Endothelial cell of umbilical vein (primary cell): ENCODE measurements around the gene DYNC1LI1. TPM values are rescaled to one million over a fixed set of nuclear protein-coding genes. Genes with fewer than 3 reads are reported as not detected.

ENCODE experiments used
- BruUV-seq: library from RNA; stranded (reverse); fragments of 400-500 nt; replicated peaks from 2 replicates; lab custom pipeline; 2021; lab: Mats Ljungman, UMichigan
- CTCF ChIA-PET: fragments of 300-600, 350-600 bp; sonication (Branson Sonifier 250); formaldehyde crosslinking; loops from one replicate; lab custom pipeline; 2021; ENCODE audit warnings: antibody characterized with exemption, inconsistent platforms; lab: Charles Lee
- POLR2A ChIA-PET: fragments of 300-600, 350-600 bp; sonication (Branson Sonifier 250); formaldehyde crosslinking; loops from one replicate; lab custom pipeline; 2021; ENCODE audit warnings: antibody characterized with exemption, inconsistent platforms; lab: Charles Lee
- DNase-seq: peaks from one replicate; pipeline ENCODE4 v3.0.0-alpha.2; 2011; ENCODE audit warnings: low read depth, low spot score
- FAIRE-seq: peaks from 2 replicates; lab custom pipeline; 2011; peaks lifted over from hg19 to GRCh38; lab: Jason Lieb, UNC
- H2AFZ ChIP-seq: 2 replicates; pipeline ENCODE4 v1.6.0; 2012; ENCODE audit warnings: low read depth, low read length, control low read depth, inconsistent platforms
- H3K27ac ChIP-seq: 2 replicates; pipeline ENCODE4 v1.5.1; 2011; ENCODE audit warnings: low read depth, mild to moderate bottlenecking, control low read depth, low read length, moderate library complexity; ENCODE audit not compliant: insufficient read depth
- H3K27me3 ChIP-seq, 2 experiments: 2 replicates each; pipeline versions ENCODE4 v1.6.0 to v1.6.1; 2011; ENCODE audit warnings: low read length in 2 of 2, mixed read lengths in 1 of 2; ENCODE audit not compliant: control insufficient read depth in 2 of 2, insufficient read depth in 2 of 2
- H3K36me3 ChIP-seq, 2 experiments: 2 replicates in 1 of 2; 3 replicates in 1 of 2; pipeline ENCODE4 v1.5.1; 2011; ENCODE audit warnings: low read length in 2 of 2, mild to moderate bottlenecking in 1 of 2, moderate library complexity in 1 of 2; ENCODE audit not compliant: control insufficient read depth in 2 of 2, insufficient read depth in 2 of 2; ENCODE audit errors: extremely low read depth in 1 of 2
- H3K4me1 ChIP-seq: 3 replicates; pipeline ENCODE4 v1.5.1; 2011; ENCODE audit warnings: mild to moderate bottlenecking, low read length; ENCODE audit not compliant: control insufficient read depth, insufficient read depth; ENCODE audit errors: extremely low read depth
- H3K4me2 ChIP-seq: 2 replicates; pipeline ENCODE4 v1.6.1; 2011; ENCODE audit warnings: low read length, control low read depth, mixed read lengths; ENCODE audit not compliant: insufficient read depth
- H3K4me3 ChIP-seq, 3 experiments: fragments of 200-600 bp in 1 of 3; sonication (generic), shearing (Covaris generic) in 1 of 3; replicated peaks in 1 of 3; 2 replicates each; pipeline ENCODE4 v1.5.1; 2011 to 2016; ENCODE audit warnings: control low read depth in 3 of 3, low read length in 3 of 3, mild to moderate bottlenecking in 2 of 3, inconsistent platforms in 1 of 3, low read depth in 1 of 3, moderate library complexity in 1 of 3; ENCODE audit not compliant: insufficient read depth in 1 of 3
- H3K79me2 ChIP-seq: 2 replicates; pipeline ENCODE4 v1.6.0; 2012; ENCODE audit warnings: low read length, inconsistent platforms; ENCODE audit not compliant: control insufficient read depth, insufficient read depth
- H3K9ac ChIP-seq: replicated peaks from 2 replicates; pipeline ENCODE3; 2011; ENCODE audit warnings: low read length, control low read depth; ENCODE audit not compliant: insufficient read depth; ENCODE audit errors: extremely low read depth
- H3K9me1 ChIP-seq: replicated peaks from 3 replicates; pipeline ENCODE4 v1.6.0; 2011; ENCODE audit warnings: mild to moderate bottlenecking, low read length; ENCODE audit not compliant: control insufficient read depth, insufficient read depth; ENCODE audit errors: extremely low read depth
- H3K9me3 ChIP-seq: replicated peaks from 2 replicates; pipeline ENCODE4 v1.5.1; 2012; ENCODE audit warnings: low read length, inconsistent platforms; ENCODE audit not compliant: control insufficient read depth, insufficient read depth
- H4K20me1 ChIP-seq: replicated peaks from 2 replicates; pipeline ENCODE3; 2011; ENCODE audit warnings: mild to moderate bottlenecking, low read length; ENCODE audit not compliant: control insufficient read depth, insufficient read depth; ENCODE audit errors: extremely low read depth
- EZH2 ChIP-seq: IDR thresholded peaks from 2 replicates; pipeline ENCODE4 v1.6.1; 2012; ENCODE audit warnings: borderline replicate concordance, low read depth, mild to moderate bottlenecking, moderate library complexity, low read length, inconsistent platforms; ENCODE audit not compliant: severe bottlenecking
- FOS ChIP-seq: IDR thresholded peaks from 2 replicates; pipeline ENCODE4 v1.6.1; 2011; ENCODE audit warnings: mild to moderate bottlenecking, low read length, moderate library complexity, borderline replicate concordance; ENCODE audit not compliant: insufficient read depth
- GATA2 ChIP-seq: IDR thresholded peaks from 2 replicates; pipeline ENCODE4 v1.7.0; 2011; ENCODE audit warnings: low read depth, mild to moderate bottlenecking, moderate library complexity, mixed read lengths, low read length; ENCODE audit not compliant: insufficient read length, insufficient read depth
- JUN ChIP-seq: IDR thresholded peaks from 2 replicates; pipeline ENCODE4 v1.6.1; 2011; ENCODE audit warnings: borderline replicate concordance, low read depth; ENCODE audit not compliant: insufficient read length, insufficient read depth
- MYC ChIP-seq: IDR thresholded peaks from one replicate; pipeline ENCODE4 v1.6.1; 2011; ENCODE audit warnings: mild to moderate bottlenecking, low read depth, low read length
- dilution Hi-C: fragments of 300-500 bp; cut with MboI; formaldehyde crosslinking; loops from one replicate; pipeline ENCODE4 v1.15.0; 2019; ENCODE audit warnings: low sequenced_read_pairs; ENCODE audit not compliant: extremely low pct_ligation_motif_present
- intact Hi-C: fragments of 100-400 bp; cut with micrococcal nuclease; formaldehyde crosslinking; loops from one replicate; pipeline ENCODE4 v1.10.0; 2022
- polyA plus RNA-seq, 4 experiments: library from polyadenylated mRNA; depleted of rRNA in 3 of 4; stranded (reverse) in 3 of 4; unstranded in 1 of 4; fragments of >200 nt; gene quantifications; 2 replicates each; pipeline versions ENCODE4 v1.2.1 to v1.2.3, GENCODE V29; 2011 to 2012; ENCODE audit warnings: missing spikeins in 1 of 4
- total RNA-seq: library from RNA; stranded (reverse); gene quantifications from 2 replicates; pipeline ENCODE4 v1.2.3, GENCODE V29; 2021
- TF ChIP-seq, protein P1 (sequence below): IDR thresholded peaks from 2 replicates; pipeline ENCODE4 v1.6.1; 2011; ENCODE audit not compliant: insufficient read depth, insufficient read length

Gene DYNC1LI1
- total and polyA plus RNA-seq, 2 donors (not counting 3 experiments of a cell fraction or from before 2014, with no cell fraction given): 14.9 to 47.6 TPM

- CTCF ChIA-PET: interaction anchor here (1.4 to 3.9 kb wide), 2 partner anchors 10 to 32 kb away, joined by 5 to 13 read pairs; no protein-coding TSS in a partner anchor
- peaks cover 42% of the 10 kb centered on the region for H3K79me2 ChIP-seq
Measured at GRCh38 chr3:32499585-32499984, 71.1 kb downstream of the DYNC1LI1 start.

DNA sequence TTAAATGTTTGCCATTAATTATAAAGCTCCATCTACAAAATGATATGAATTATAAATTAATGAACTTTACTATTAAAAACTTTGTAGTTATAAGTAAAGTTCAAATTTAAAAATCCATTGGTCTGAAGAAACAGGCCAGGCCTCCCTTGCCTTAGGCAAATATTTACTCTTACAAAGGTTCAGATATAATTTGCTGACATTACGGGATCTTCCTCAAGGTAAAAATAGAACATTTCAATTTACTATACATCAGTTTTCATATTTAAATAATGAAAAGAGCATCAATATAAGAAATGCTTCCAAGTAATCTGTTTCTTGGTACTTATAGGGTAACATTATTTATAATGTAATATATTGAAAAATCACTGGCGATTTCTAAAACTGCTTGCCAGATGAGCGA, 71.7 kb downstream of the DYNC1LI1 start:
- Histone ChIP-seq H3K9me1 (no peaks in the 10 kb centered on the region), H2AFZ (no peak overlapping the region), H3K79me2 (peaks cover 42% of the 10 kb centered on the region), H3K36me3 (no peaks in the 10 kb centered on the region), H3K27ac (no peak overlapping the region), H3K4me1 (peaks cover 19% of the 10 kb centered on the region), H3K4me2 (no peak overlapping the region), H4K20me1 (no peaks in the 10 kb centered on the region), H3K9ac (no peak overlapping the region), H3K4me3 (no peak overlapping the region), H3K9me3 (no peaks in the 10 kb centered on the region), H3K27me3 (no peaks in the 10 kb centered on the region)
- dilution Hi-C loops (no loop called here), intact Hi-C loops (no loop called here)
- no TSS peak for BruUV-seq
- no peak for TF ChIP-seq MYC
- no peak for TF ChIP-seq GATA2
- TF ChIP-seq EZH2: no peak
- TF ChIP-seq, protein P1, sequence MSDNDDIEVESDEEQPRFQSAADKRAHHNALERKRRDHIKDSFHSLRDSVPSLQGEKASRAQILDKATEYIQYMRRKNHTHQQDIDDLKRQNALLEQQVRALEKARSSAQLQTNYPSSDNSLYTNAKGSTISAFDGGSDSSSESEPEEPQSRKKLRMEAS: no peak
- DNase-seq (no peak), FAIRE-seq (no peak)
- POLR2A ChIA-PET: no interaction called here
- CTCF ChIA-PET: interaction anchor here (0.6 to 3.9 kb wide), 3 partner anchors 10 to 71 kb away, joined by 4 to 13 read pairs (median 5); no protein-coding TSS in a partner anchor

More at GRCh38 chr3:32499585-32499984, 71.1 kb downstream of the DYNC1LI1 start:
- H3K9me1 ChIP-seq: no peaks in the 10 kb centered on the region
- no peak overlapping the region for H3K4me2 ChIP-seq
- H4K20me1 ChIP-seq: no peaks in the 10 kb centered on the region
- DNase-seq (no peak), FAIRE-seq (no peak)
- intact Hi-C loops (no loop called here), dilution Hi-C loops (no loop called here)
- no peaks in the 10 kb centered on the region for H3K27me3 ChIP-seq
- H3K9me3 ChIP-seq: no peaks in the 10 kb centered on the region
- H3K4me1 ChIP-seq: peaks cover 19% of the 10 kb centered on the region
- BruUV-seq: no TSS peak
- no peak overlapping the region for H3K27ac ChIP-seq
- H2AFZ ChIP-seq: no peak overlapping the region
- no peak overlapping the region for H3K4me3 ChIP-seq
- TF ChIP-seq EZH2: no peak
- TF ChIP-seq, protein P1: no peak
- no peak for TF ChIP-seq JUN
- TF ChIP-seq FOS: no peak
- H3K36me3 ChIP-seq: no peaks in the 10 kb centered on the region
- POLR2A ChIA-PET: no interaction called here
- H3K9ac ChIP-seq: no peak overlapping the region
